ENCODE results near the gene ACOT7. TPM values are rescaled to one million over a fixed set of nuclear protein-coding genes. Genes with fewer than 3 reads are reported as not detected.

Gene ACOT7
- total and polyA plus RNA-seq, 2 donors: 14.2 to 22.2 TPM

DNA sequence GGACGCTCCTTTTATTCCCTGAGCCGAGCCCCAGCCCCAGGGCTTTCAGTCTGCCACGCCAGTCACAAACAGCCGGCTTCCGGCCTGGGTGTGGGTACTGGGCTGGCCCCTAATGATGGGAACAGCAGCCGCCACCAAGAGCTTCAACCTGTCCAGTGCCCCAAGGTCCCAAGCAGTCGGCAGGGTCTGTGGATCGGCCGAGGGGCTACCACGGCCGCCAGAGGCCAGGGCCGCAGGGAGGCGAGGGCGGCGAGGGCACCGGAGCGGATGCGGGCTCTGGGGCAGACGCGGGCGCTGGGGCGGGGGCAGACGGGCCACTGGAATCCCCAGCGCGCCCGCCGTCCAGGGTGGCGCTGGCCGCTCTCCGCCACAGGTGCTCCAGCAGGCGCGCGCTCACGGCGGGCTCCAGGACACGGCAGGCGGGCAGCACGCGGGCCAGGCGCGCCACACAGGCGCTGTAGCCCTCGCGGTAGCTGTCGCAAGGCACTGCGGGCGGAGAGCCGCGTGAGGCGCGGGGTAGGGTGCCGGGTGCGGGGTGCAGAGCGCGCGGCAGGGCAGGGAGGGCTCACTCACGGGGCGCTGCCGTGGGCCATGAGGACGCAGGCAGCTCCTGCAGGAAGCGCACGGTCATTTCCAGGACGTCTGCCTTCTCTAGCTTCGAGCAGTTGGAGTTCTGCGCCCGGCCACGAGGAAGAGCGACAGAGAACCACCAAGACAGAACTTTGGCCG is 25.3 kb upstream of the ACOT7 start:
- 13% methylated on average over 69 of the region's 69 CpGs for WGBS
- DNase-seq (ENCODE audit: low read depth in 6 of 9, low spot score in 9 of 9): no peak
- peaks cover 0 to 11% of the 10 kb centered on the region in 2 donors for H3K4me1 ChIP-seq (ENCODE audit: control insufficient read depth in 2 of 2, insufficient read depth in 2 of 2, low read length in 2 of 2)

DNA sequence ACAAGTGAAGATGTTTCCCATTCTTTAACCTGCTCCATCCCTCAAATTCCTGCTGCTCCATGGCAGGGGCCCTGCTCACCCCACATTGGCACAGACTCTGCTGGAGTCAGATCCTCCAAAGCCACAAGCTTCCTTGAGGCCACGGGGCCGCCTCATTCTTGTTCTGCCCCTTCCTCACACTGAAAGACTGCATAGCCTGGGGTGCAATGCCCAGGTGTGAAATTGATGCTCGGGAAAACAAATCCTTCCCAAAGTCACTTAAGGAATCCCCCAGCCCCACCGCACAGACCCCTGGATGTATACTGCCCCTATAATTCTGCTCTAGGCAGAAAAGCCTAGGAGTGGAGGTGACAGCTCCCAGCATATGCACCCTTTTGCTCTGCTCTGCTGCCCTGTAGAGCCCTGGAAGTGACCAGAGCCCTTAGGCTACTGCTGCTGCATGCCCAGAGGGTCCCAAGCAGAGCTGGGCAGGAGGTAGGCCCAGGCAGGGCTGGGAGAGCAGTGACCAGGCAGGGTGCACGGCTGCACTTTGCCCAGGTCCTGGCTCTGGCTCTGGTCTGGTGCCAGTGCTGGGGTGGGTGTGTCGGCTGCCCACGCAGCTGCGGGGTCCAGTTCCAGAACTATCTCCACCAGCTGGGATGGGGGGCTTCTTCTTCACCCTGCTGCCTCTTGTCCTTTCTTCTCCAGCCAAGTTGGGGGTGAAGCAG is 24.5 kb upstream of the ACOT7 start:
- Histone ChIP-seq H3K27ac (ENCODE audit: low read depth in 1 of 2, low read length in 1 of 2) (no peak overlapping the region), H3K4me1 (ENCODE audit: control insufficient read depth in 2 of 2, insufficient read depth in 2 of 2, low read length in 2 of 2) (peaks cover 0 to 9% of the 10 kb centered on the region in 2 donors), H3K36me3 (ENCODE audit: control insufficient read depth in 2 of 2, insufficient read depth in 2 of 2, low read length in 1 of 2) (no peaks in the 10 kb centered on the region), H3K4me3 (ENCODE audit: low read length in 2 of 2) (no peak overlapping the region), H3K27me3 (ENCODE audit: control insufficient read depth in 2 of 2, insufficient read depth in 1 of 2, low read length in 1 of 2) (peaks cover 65 to 94% of the 10 kb centered on the region in 2 donors), H3K9me3 (ENCODE audit: control insufficient read depth in 2 of 2, insufficient read depth in 1 of 2, low read length in 1 of 2) (no peaks in the 10 kb centered on the region)
- DNase-seq (ENCODE audit: low read depth in 6 of 9, low spot score in 9 of 9): no peak
- WGBS: 70% methylated on average over 8 of the region's 8 CpGs

More for the DNA sequence above, 25.3 kb upstream of the ACOT7 start:
- H3K27ac ChIP-seq (ENCODE audit: low read depth in 1 of 2, low read length in 1 of 2): no peak overlapping the region
- H3K36me3 ChIP-seq (ENCODE audit: control insufficient read depth in 2 of 2, insufficient read depth in 2 of 2, low read length in 1 of 2): no peaks in the 10 kb centered on the region
- peaks cover 73 to 97% of the 10 kb centered on the region in 2 donors for H3K27me3 ChIP-seq (ENCODE audit: control insufficient read depth in 2 of 2, insufficient read depth in 1 of 2, low read length in 1 of 2)
- H3K4me3 ChIP-seq (ENCODE audit: low read length in 2 of 2): no peak overlapping the region
- no peaks in the 10 kb centered on the region for H3K9me3 ChIP-seq (ENCODE audit: control insufficient read depth in 2 of 2, insufficient read depth in 1 of 2, low read length in 1 of 2)

DNA sequence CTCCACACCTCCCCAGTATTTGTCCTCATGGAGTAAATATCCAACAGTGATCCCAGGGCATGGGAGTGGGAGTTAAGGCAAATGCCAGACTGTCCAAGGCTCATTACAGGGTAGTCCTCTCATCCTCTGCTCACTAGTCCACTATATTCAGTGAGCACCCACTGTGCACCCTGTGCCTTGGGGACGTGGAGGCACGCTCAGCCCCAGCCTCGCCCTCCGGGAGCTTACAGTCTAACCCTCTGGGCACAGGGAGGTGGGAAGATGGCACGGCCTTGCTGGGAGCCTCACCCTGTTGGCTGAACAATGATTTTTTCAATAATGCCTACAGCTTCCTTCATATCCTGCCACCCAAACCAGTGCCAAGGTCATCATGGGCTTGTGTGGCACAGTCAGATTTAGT is 23.3 kb upstream of the ACOT7 start:
- DNase-seq (ENCODE audit: low read depth in 6 of 9, low spot score in 9 of 9): no peak

DNA sequence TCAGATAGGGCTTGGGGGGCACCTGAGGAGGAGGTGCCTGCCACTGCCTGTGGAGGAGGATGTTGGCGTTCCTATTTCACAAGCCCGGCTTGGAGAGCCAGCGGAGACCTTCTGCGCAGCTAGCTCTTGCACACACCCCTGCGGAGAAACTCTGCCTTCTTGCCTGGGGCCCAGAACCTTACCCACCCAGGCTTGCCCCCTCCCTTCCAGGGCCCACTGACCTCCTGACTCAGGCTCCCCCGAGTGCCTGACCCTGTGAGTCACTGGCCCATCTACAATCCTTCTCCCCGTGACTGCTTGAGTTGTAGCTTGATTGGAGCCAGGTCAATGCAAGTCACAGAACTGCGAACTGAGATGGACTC is 22.7 kb upstream of the ACOT7 start:
- no peaks in the 10 kb centered on the region for H3K36me3 ChIP-seq (ENCODE audit: control insufficient read depth in 2 of 2, insufficient read depth in 2 of 2, low read length in 1 of 2)
- no peak overlapping the region for H3K27ac ChIP-seq (ENCODE audit: low read depth in 1 of 2, low read length in 1 of 2)
- peaks cover 0 to 9% of the 10 kb centered on the region in 2 donors for H3K4me1 ChIP-seq (ENCODE audit: control insufficient read depth in 2 of 2, insufficient read depth in 2 of 2, low read length in 2 of 2)
- no peak for DNase-seq (ENCODE audit: low read depth in 6 of 9, low spot score in 9 of 9)
- peaks cover 55 to 84% of the 10 kb centered on the region in 2 donors for H3K27me3 ChIP-seq (ENCODE audit: control insufficient read depth in 2 of 2, insufficient read depth in 1 of 2, low read length in 1 of 2)
- 90% methylated on average over 8 of the region's 8 CpGs for WGBS
- H3K9me3 ChIP-seq (ENCODE audit: control insufficient read depth in 2 of 2, insufficient read depth in 1 of 2, low read length in 1 of 2): no peaks in the 10 kb centered on the region
- no peak overlapping the region for H3K4me3 ChIP-seq (ENCODE audit: low read length in 2 of 2)

More for the DNA sequence above, 23.3 kb upstream of the ACOT7 start:
- H3K36me3 ChIP-seq (ENCODE audit: control insufficient read depth in 2 of 2, insufficient read depth in 2 of 2, low read length in 1 of 2): no peaks in the 10 kb centered on the region
- peaks cover 0 to 9% of the 10 kb centered on the region in 2 donors for H3K4me1 ChIP-seq (ENCODE audit: control insufficient read depth in 2 of 2, insufficient read depth in 2 of 2, low read length in 2 of 2)
- H3K27ac ChIP-seq (ENCODE audit: low read depth in 1 of 2, low read length in 1 of 2): no peak overlapping the region
- peaks cover 61 to 89% of the 10 kb centered on the region in 2 donors for H3K27me3 ChIP-seq (ENCODE audit: control insufficient read depth in 2 of 2, insufficient read depth in 1 of 2, low read length in 1 of 2)
- 97% methylated on average over 5 of the region's 5 CpGs for WGBS
- no peaks in the 10 kb centered on the region for H3K9me3 ChIP-seq (ENCODE audit: control insufficient read depth in 2 of 2, insufficient read depth in 1 of 2, low read length in 1 of 2)
- no peak overlapping the region for H3K4me3 ChIP-seq (ENCODE audit: low read length in 2 of 2)

DNA sequence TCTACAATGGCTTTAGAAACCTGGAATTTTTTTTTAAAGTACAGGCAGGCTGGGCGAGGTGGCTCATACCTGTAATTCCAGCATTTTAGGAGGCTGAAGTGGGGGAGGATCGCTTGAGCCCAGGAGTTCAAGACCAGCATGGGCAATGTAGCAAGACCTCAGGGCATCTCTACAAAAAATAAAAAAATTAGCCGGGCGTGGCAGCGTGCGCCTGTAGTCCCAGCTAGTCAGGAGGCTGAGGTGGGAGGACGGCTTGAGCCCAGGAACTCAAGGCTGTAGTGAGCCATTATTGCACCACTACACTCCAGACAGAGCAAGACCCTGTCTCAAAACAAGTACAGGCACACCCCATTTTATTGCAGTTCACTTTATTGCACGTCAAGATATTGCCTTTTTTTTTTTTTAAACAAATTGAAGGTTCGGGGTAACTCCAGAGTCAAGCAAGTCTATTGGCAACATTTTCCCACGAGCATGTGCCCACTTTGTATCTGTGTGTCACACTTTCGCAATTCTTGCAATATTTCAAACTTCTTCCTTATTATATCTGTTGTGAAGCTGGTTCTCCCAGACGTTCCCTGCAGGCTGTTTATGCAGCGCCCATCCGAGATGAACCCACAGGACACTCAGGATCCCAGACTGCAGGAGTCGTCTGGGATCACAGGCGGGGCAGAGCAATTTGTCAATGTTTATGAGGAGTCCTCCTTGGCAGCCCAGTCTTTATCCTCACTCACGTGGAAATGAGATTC is 21.5 kb upstream of the ACOT7 start:
- no peak for DNase-seq (ENCODE audit: low read depth in 6 of 9, low spot score in 9 of 9)
- Histone ChIP-seq H3K27me3 (ENCODE audit: control insufficient read depth in 2 of 2, insufficient read depth in 1 of 2, low read length in 1 of 2) (peaks cover 43 to 78% of the 10 kb centered on the region in 2 donors), H3K27ac (ENCODE audit: low read depth in 1 of 2, low read length in 1 of 2) (no peak overlapping the region), H3K9me3 (ENCODE audit: control insufficient read depth in 2 of 2, insufficient read depth in 1 of 2, low read length in 1 of 2) (no peaks in the 10 kb centered on the region), H3K36me3 (ENCODE audit: control insufficient read depth in 2 of 2, insufficient read depth in 2 of 2, low read length in 1 of 2) (no peaks in the 10 kb centered on the region), H3K4me3 (ENCODE audit: low read length in 2 of 2) (no peak overlapping the region), H3K4me1 (ENCODE audit: control insufficient read depth in 2 of 2, insufficient read depth in 2 of 2, low read length in 2 of 2) (peaks cover 0 to 6% of the 10 kb centered on the region in 2 donors)
- 72% methylated on average over 17 of the region's 17 CpGs for WGBS

DNA sequence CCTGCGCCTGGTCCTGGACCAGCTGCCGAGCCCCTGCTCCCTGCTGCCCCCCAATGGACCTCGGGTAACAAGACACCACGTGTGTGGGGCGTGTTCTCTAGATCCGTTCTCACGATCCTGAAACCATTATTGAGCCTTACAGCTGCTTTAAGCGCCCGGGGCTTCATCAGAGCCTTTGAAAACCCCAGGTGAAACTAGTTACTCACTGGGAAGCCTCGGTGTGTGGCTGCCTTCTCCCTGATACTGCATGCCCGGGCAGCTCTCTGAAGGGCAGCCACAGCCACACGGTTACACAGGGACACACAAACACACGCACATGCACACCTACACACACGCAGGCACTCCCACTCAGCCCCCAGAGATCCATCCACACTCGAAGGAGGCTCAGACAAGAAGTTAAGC is 20.9 kb upstream of the ACOT7 start:
- DNase-seq (ENCODE audit: low read depth in 6 of 9, low spot score in 9 of 9): peak in 3 of 9 donors; percentile 20 to 49 (median 35)
- Histone ChIP-seq H3K9me3 (ENCODE audit: control insufficient read depth in 2 of 2, insufficient read depth in 1 of 2, low read length in 1 of 2) (no peaks in the 10 kb centered on the region), H3K4me3 (ENCODE audit: low read length in 2 of 2) (no peak overlapping the region), H3K27ac (ENCODE audit: low read depth in 1 of 2, low read length in 1 of 2) (no peak overlapping the region), H3K27me3 (ENCODE audit: control insufficient read depth in 2 of 2, insufficient read depth in 1 of 2, low read length in 1 of 2) (peaks cover 39 to 72% of the 10 kb centered on the region in 2 donors), H3K4me1 (ENCODE audit: control insufficient read depth in 2 of 2, insufficient read depth in 2 of 2, low read length in 2 of 2) (peaks cover 0 to 4% of the 10 kb centered on the region in 2 donors), H3K36me3 (ENCODE audit: control insufficient read depth in 2 of 2, insufficient read depth in 2 of 2, low read length in 1 of 2) (no peaks in the 10 kb centered on the region)
- whole genome bisulfite sequencing: 10% methylated on average over 15 of the region's 15 CpGs

DNA sequence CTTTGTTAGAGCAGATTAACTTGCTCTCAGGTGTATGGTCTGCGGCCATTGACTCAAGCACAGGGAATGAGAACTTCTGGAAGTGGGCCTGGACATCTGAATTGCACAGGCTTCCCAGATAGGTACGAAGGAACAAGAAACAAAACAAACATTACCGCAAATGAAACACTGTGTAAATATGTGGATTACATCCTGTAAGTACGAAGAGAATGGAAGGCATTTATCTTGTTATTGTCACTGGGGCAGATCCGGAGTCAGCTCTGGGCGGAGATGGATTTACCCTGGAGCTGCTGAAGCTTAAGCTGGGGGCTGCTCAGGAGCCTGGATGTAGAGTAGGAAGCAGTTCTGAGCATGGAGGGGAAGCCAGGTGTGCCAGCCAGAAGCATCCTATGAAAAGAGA is 19.3 kb upstream of the ACOT7 start:
- Histone ChIP-seq H3K36me3 (ENCODE audit: control insufficient read depth in 2 of 2, insufficient read depth in 2 of 2, low read length in 1 of 2) (no peaks in the 10 kb centered on the region), H3K4me1 (ENCODE audit: control insufficient read depth in 2 of 2, insufficient read depth in 2 of 2, low read length in 2 of 2) (peaks cover 0 to 4% of the 10 kb centered on the region in 2 donors), H3K4me3 (ENCODE audit: low read length in 2 of 2) (no peak overlapping the region), H3K27me3 (ENCODE audit: control insufficient read depth in 2 of 2, insufficient read depth in 1 of 2, low read length in 1 of 2) (peaks cover 23 to 61% of the 10 kb centered on the region in 2 donors), H3K9me3 (ENCODE audit: control insufficient read depth in 2 of 2, insufficient read depth in 1 of 2, low read length in 1 of 2) (no peaks in the 10 kb centered on the region), H3K27ac (ENCODE audit: low read depth in 1 of 2, low read length in 1 of 2) (no peak overlapping the region)
- 81% methylated on average over 6 of the region's 6 CpGs for WGBS
- no peak for DNase-seq (ENCODE audit: low read depth in 6 of 9, low spot score in 9 of 9)

DNA sequence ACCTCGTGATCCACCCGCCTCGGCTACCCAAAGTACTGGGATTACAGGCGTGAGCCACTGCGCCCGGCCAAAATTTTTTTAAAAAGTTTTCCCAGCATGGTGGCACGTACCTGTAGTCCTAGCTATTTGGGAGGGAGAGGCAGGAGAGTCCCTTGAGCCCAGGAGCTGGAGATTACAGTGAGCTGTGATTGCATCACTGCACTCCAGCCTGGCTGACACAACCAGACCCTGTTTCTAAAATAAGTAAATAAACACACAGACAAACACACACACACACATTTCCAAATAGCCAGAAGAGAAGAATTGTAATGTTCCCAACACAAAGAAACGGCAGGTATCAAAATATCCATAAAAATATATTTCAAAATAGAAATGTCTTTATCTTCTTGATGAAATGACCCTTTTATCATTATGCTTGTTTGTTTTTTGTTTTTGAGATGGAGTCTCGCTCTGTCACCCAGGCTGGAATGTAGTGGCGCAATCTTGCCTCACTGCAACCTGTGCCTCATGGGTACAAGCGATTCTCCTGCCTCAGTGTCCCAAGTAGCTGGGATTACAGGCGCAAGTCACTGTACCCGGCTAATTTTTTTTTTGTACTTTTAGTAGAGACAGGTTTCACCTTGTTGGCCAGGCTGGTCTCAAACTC is 16.8 kb upstream of the ACOT7 start:
- Histone ChIP-seq H3K9me3 (ENCODE audit: control insufficient read depth in 2 of 2, insufficient read depth in 1 of 2, low read length in 1 of 2) (no peaks in the 10 kb centered on the region), H3K4me1 (ENCODE audit: control insufficient read depth in 2 of 2, insufficient read depth in 2 of 2, low read length in 2 of 2) (peaks cover 0 to 4% of the 10 kb centered on the region in 2 donors), H3K36me3 (ENCODE audit: control insufficient read depth in 2 of 2, insufficient read depth in 2 of 2, low read length in 1 of 2) (no peaks in the 10 kb centered on the region), H3K27ac (ENCODE audit: low read depth in 1 of 2, low read length in 1 of 2) (no peak overlapping the region), H3K4me3 (ENCODE audit: low read length in 2 of 2) (no peak overlapping the region), H3K27me3 (ENCODE audit: control insufficient read depth in 2 of 2, insufficient read depth in 1 of 2, low read length in 1 of 2) (peaks cover 3 to 48% of the 10 kb centered on the region in 2 donors)
- DNase-seq (ENCODE audit: low read depth in 6 of 9, low spot score in 9 of 9): no peak
- 94% methylated on average over 13 of the region's 13 CpGs for WGBS
